H1 (cell line): Measurements from ENCODE around the gene TSPAN3. TPM values are rescaled to one million over a fixed set of nuclear protein-coding genes. Genes with fewer than 3 reads are reported as not detected.

ENCODE experiments used
- CTCF ChIA-PET: fragments of 300-600 bp; sonication (Branson Sonifier 250); formaldehyde crosslinking; loops from one replicate; lab custom pipeline; 2021; ENCODE audit not compliant: partially characterized antibody; lab: Charles Lee
- POLR2A ChIA-PET: fragments of 300-600 bp; sonication (Branson Sonifier 250); formaldehyde crosslinking; loops from one replicate; lab custom pipeline; 2021; ENCODE audit warnings: inconsistent platforms; ENCODE audit not compliant: partially characterized antibody; lab: Charles Lee
- DNase-seq, 2 experiments: peaks; one replicate each; pipeline versions ENCODE4 v3.0.0 to v3.0.0-alpha.2; 2010 to 2022; ENCODE audit warnings: low spot score in 2 of 2, low read depth in 1 of 2, mixed read lengths in 1 of 2
- FAIRE-seq: peaks from 2 replicates; lab custom pipeline; 2011; peaks lifted over from hg19 to GRCh38; lab: Jason Lieb, UNC
- H2AFZ ChIP-seq: 2 replicates; pipeline ENCODE4 v1.8.1; 2012; ENCODE audit warnings: low read length, inconsistent platforms
- H2AK5ac ChIP-seq: 2 replicates; pipeline ENCODE4 v1.6.1; 2013; ENCODE audit warnings: low read depth, low read length
- H2BK120ac ChIP-seq: replicated peaks from 2 replicates; pipeline ENCODE3; 2013; ENCODE audit warnings: low read depth, low read length, inconsistent platforms
- H2BK12ac ChIP-seq: 2 replicates; pipeline ENCODE4 v1.6.1; 2013; ENCODE audit warnings: low read depth, low read length
- H2BK15ac ChIP-seq: 2 replicates; pipeline ENCODE4 v1.6.1; 2013; ENCODE audit warnings: low read length
- H2BK20ac ChIP-seq: 2 replicates; pipeline ENCODE4 v1.6.1; 2013; ENCODE audit warnings: low read length
- H2BK5ac ChIP-seq: 2 replicates; pipeline ENCODE4 v1.6.1; 2013; ENCODE audit warnings: low read depth, low read length
- H3K14ac ChIP-seq: 2 replicates; pipeline ENCODE4 v1.6.1; 2013; ENCODE audit warnings: inconsistent platforms; ENCODE audit not compliant: insufficient read length
- H3K18ac ChIP-seq: 2 replicates; pipeline ENCODE4 v1.6.1; 2013; ENCODE audit warnings: low read length; ENCODE audit errors: extremely low read depth
- H3K23ac ChIP-seq: 2 replicates; pipeline ENCODE4 v1.6.1; 2013; ENCODE audit warnings: inconsistent platforms; ENCODE audit not compliant: insufficient read length
- H3K23me2 ChIP-seq: 2 replicates; pipeline ENCODE4 v1.6.1; 2013; ENCODE audit warnings: low read depth, low read length
- H3K27ac ChIP-seq: 2 replicates; pipeline ENCODE4 v1.6.1; 2011; ENCODE audit warnings: low read depth, low read length, inconsistent platforms
- H3K27me3 ChIP-seq, 4 experiments: replicated peaks in 1 of 4; 1 replicate in 1 of 4; 2 replicates in 3 of 4; pipeline versions ENCODE4 v1.6.1 to v1.8.1; 2011 to 2013; ENCODE audit warnings: low read length in 3 of 4, mild to moderate bottlenecking in 3 of 4, inconsistent platforms in 2 of 4, mixed read lengths in 2 of 4, moderate library complexity in 1 of 4; ENCODE audit not compliant: control insufficient read depth in 3 of 4, insufficient read depth in 3 of 4; ENCODE audit errors: extremely low read depth in 1 of 4
- H3K36me3 ChIP-seq, 4 experiments: 2 replicates each; pipeline versions ENCODE4 v1.6.1 to v1.8.1; 2011 to 2013; ENCODE audit warnings: mild to moderate bottlenecking in 4 of 4, low read length in 3 of 4, moderate library complexity in 2 of 4, control low read depth in 1 of 4, inconsistent platforms in 1 of 4; ENCODE audit not compliant: insufficient read depth in 4 of 4, control insufficient read depth in 2 of 4
- H3K4ac ChIP-seq: replicated peaks from 2 replicates; pipeline ENCODE3; 2013; ENCODE audit warnings: low read length, low read depth, mixed read lengths, inconsistent platforms; ENCODE audit not compliant: insufficient read length
- H3K4me1 ChIP-seq, 4 experiments: replicated peaks in 1 of 4; 1 replicate in 1 of 4; 2 replicates in 3 of 4; pipeline versions ENCODE4 v1.6.1 to v1.8.1; 2011 to 2013; ENCODE audit warnings: low read length in 3 of 4, inconsistent platforms in 2 of 4, mixed read lengths in 1 of 4; ENCODE audit not compliant: insufficient read depth in 4 of 4, control insufficient read depth in 3 of 4
- H3K4me2 ChIP-seq, 2 experiments: 2 replicates each; pipeline versions ENCODE4 v1.6.1 to v1.8.1; 2011 to 2013; ENCODE audit warnings: low read depth in 2 of 2, low read length in 2 of 2, control low read depth in 1 of 2, inconsistent platforms in 1 of 2, mild to moderate bottlenecking in 1 of 2; ENCODE audit not compliant: insufficient read depth in 1 of 2
- H3K4me3 ChIP-seq, 4 experiments: fragments of 200-600, 300-600 bp in 1 of 4; sonication (generic), shearing (Covaris generic), sonication (Bioruptor Twin) in 1 of 4; 2 replicates each; pipeline versions ENCODE4 v1.5.1 to v1.8.1; 2011 to 2016; ENCODE audit warnings: low read length in 4 of 4, low read depth in 3 of 4, control low read depth in 2 of 4, inconsistent platforms in 2 of 4, mild to moderate bottlenecking in 2 of 4, mixed read lengths in 1 of 4, moderate library complexity in 1 of 4; ENCODE audit not compliant: insufficient read depth in 2 of 4; ENCODE audit errors: extremely low read depth in 1 of 4
- H3K56ac ChIP-seq: replicated peaks from 2 replicates; pipeline ENCODE3; 2013; ENCODE audit warnings: low read depth, mild to moderate bottlenecking, mixed read lengths, low read length, inconsistent platforms; ENCODE audit not compliant: insufficient read length
- H3K79me1 ChIP-seq: 2 replicates; pipeline ENCODE4 v1.6.1; 2013; ENCODE audit warnings: low read depth, low read length, control low read depth
- H3K79me2 ChIP-seq, 2 experiments: 2 replicates each; pipeline versions ENCODE4 v1.6.1 to v1.8.1; 2012 to 2013; ENCODE audit warnings: low read length in 2 of 2, mild to moderate bottlenecking in 2 of 2, inconsistent platforms in 1 of 2; ENCODE audit not compliant: insufficient read depth in 2 of 2, control insufficient read depth in 1 of 2
- H3K9ac ChIP-seq, 4 experiments: replicated peaks in 1 of 4; 1 replicate in 1 of 4; 2 replicates in 3 of 4; pipeline versions ENCODE4 v1.6.1 to v1.8.1; 2011 to 2013; ENCODE audit warnings: low read depth in 3 of 4, low read length in 3 of 4, control low read depth in 2 of 4, mild to moderate bottlenecking in 2 of 4, moderate library complexity in 2 of 4, inconsistent platforms in 1 of 4; ENCODE audit errors: extremely low read depth in 1 of 4
- H3K9me3 ChIP-seq, 2 experiments: 2 replicates each; pipeline versions ENCODE4 v1.6.1 to v1.8.1; 2012 to 2013; ENCODE audit warnings: mild to moderate bottlenecking in 2 of 2, moderate library complexity in 2 of 2, control low read depth in 1 of 2, inconsistent platforms in 1 of 2, low read depth in 1 of 2, low read length in 1 of 2, mixed read lengths in 1 of 2; ENCODE audit not compliant: insufficient read depth in 2 of 2
- H4K20me1 ChIP-seq, 2 experiments: replicated peaks in 1 of 2; 2 replicates each; pipeline versions ENCODE3 to v1.8.1; 2011 to 2013; ENCODE audit warnings: inconsistent platforms in 2 of 2, low read length in 2 of 2, mild to moderate bottlenecking in 1 of 2; ENCODE audit not compliant: insufficient read depth in 2 of 2, control insufficient read depth in 1 of 2
- H4K5ac ChIP-seq: 2 replicates; pipeline ENCODE4 v1.6.1; 2013; ENCODE audit warnings: low read length, low read depth, mixed read lengths, inconsistent platforms; ENCODE audit not compliant: insufficient read length
- H4K8ac ChIP-seq: 2 replicates; pipeline ENCODE4 v1.8.0; 2013; ENCODE audit warnings: mild to moderate bottlenecking, moderate library complexity, low read length, inconsistent platforms; ENCODE audit not compliant: insufficient read depth; ENCODE audit errors: extremely low read depth
- H4K91ac ChIP-seq: replicated peaks from 2 replicates; pipeline ENCODE3; 2013; ENCODE audit warnings: low read length, mixed read lengths, inconsistent platforms; ENCODE audit not compliant: insufficient read length
- CREB1 ChIP-seq: IDR thresholded peaks from 2 replicates; pipeline ENCODE4 v1.6.1; 2012; ENCODE audit warnings: inconsistent platforms
- KDM1A ChIP-seq: fragments of 200-600, 300-600 bp; sonication (generic); IDR thresholded peaks from 2 replicates; pipeline ENCODE4 v1.7.1; 2016; ENCODE audit warnings: mild to moderate bottlenecking, low read length, borderline replicate concordance
- MAX ChIP-seq: IDR thresholded peaks from 2 replicates; pipeline ENCODE4 v1.6.1; 2012; ENCODE audit warnings: inconsistent platforms
- POLR2A ChIP-seq, 2 experiments: IDR thresholded peaks; 1 replicate in 1 of 2; 2 replicates in 1 of 2; pipeline ENCODE4 v1.6.1; 2011; ENCODE audit warnings: low read depth in 2 of 2, low read length in 2 of 2, mild to moderate bottlenecking in 2 of 2; ENCODE audit errors: control extremely low read depth in 1 of 2
- RAD21 ChIP-seq, 2 experiments: IDR thresholded peaks in 1 of 2; conservative IDR thresholded peaks in 1 of 2; 2 replicates each; pipeline ENCODE4 v1.6.1; 2011; ENCODE audit warnings: low read depth in 2 of 2, low read length in 2 of 2, improper control_type of control experiment in 1 of 2, inconsistent platforms in 1 of 2, mild to moderate bottlenecking in 1 of 2, moderate library complexity in 1 of 2
- SP4 ChIP-seq: IDR thresholded peaks from 2 replicates; pipeline ENCODE4 v1.6.1; 2012; ENCODE audit warnings: low read length, inconsistent platforms
- YY1 ChIP-seq: IDR thresholded peaks from 2 replicates; pipeline ENCODE4 v1.6.1; 2011; ENCODE audit warnings: low read depth, mild to moderate bottlenecking, low read length
- WGBS, 2 experiments: shearing (Covaris generic) in 1 of 2; methylation state at CpG; one replicate each; pipeline versions ENCODE4 v1.1.6 to v1.1.7; 2013 to 2015; ENCODE audit warnings: low lambda C conversion rate in 2 of 2, mixed read lengths in 2 of 2, inconsistent platforms in 1 of 2, low coverage in 1 of 2, missing lambda C conversion rate in 1 of 2; ENCODE audit not compliant: insufficient replicate concordance in 2 of 2, insufficient coverage in 1 of 2, insufficient read length in 1 of 2; ENCODE audit errors: extremely low coverage in 1 of 2, missing lambda C conversion rate in 1 of 2; 5-methylcytosine and 5-hydroxymethylcytosine counted together
- polyA plus RNA-seq, 7 experiments: library from polyadenylated mRNA; depleted of rRNA in 3 of 7; stranded (reverse) in 5 of 7; unstranded in 2 of 7; fragments of >200 nt in 5 of 7; fragments of 200-250 nt in 2 of 7; gene quantifications; 1 replicate in 5 of 7; 2 replicates in 1 of 7; 4 replicates in 1 of 7; pipeline versions ENCODE4 v1.2.1 to v1.2.3, GENCODE V29; 2011 to 2013; ENCODE audit warnings: missing spikeins in 2 of 7, mixed read lengths in 2 of 7
- total RNA-seq: library from RNA; stranded (reverse); fragmentation: NEBNext Ultra II Directional; extraction: Animal tissue kit (Norgen Biotek cat#: 25700); gene quantifications from 2 replicates; pipeline ENCODE4 v1.2.1, GENCODE V29; 2021
- TF ChIP-seq, protein P1 (sequence below), 3 experiments: IDR thresholded peaks; 1 replicate in 2 of 3; 2 replicates in 1 of 3; pipeline versions ENCODE4 v1.5.1 to v1.6.1; 2011; ENCODE audit warnings: low read length in 3 of 3, mild to moderate bottlenecking in 3 of 3, inconsistent platforms in 2 of 3, low read depth in 1 of 3, moderate library complexity in 1 of 3; ENCODE audit not compliant: insufficient read depth in 1 of 3; ENCODE audit errors: control extremely low read depth in 1 of 3

The TSPAN3 gene
- total and polyA plus RNA-seq, 2 of the 8 experiments (the other 6 are each of a cell fraction or from before 2014, with no cell fraction given): 107 to 238 TPM

DNA sequence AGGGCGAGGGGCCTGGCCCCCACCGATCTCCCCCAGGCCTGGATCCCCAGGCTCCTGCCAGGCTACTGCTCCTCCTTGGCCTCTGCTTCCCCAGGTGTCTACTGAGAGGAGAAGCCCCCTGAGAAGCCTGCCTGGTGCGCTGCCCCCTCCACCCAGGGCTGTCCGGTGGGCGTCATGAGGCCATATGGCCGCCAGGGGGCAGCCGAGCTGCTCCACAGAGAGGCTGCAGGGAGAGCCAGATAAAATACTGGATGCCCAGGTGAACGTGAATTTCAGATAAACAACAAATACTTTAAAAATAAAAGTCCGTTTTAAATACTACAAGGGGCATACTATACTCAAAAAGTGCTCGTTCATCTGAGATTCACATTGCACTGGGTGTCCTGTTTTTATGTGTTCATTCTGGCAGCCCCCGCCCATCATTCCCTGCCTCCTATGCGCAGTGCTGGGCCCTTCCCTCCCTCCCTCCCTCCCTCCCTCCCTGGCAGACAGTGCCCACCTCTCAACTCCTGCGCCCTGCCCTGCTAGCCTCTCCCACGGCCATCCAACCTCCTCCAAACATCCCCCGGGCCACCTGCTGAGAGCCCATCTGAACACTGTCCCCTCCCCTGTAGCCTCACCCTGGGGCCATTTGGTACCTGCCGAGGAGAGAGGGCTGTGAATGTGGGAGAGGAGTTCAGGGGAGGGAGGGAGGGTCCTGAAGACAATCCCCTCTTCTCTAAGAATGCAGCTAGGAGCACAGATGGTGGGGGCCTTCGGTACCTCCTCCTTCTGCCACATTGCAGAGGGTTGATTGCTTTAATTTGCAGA is 46.4 kb downstream of the TSPAN3 start:
- no peaks in the 10 kb centered on the region for H3K79me1 ChIP-seq
- H3K4me3 ChIP-seq: peak overlapping the region in 1 of 4 experiments; percentile 34; a peak in 1 of 8 replicates
- no peak overlapping the region for H2AK5ac ChIP-seq
- H3K9ac ChIP-seq: no peak overlapping the region
- peaks cover 0 to 13% (median 2%) of the 10 kb centered on the region in 4 experiments; a peak in 5 of 7 replicates for H3K4me1 ChIP-seq
- H4K91ac ChIP-seq: no peak overlapping the region
- H3K56ac ChIP-seq: no peak overlapping the region
- 29% methylated on average over 15 of the region's 17 CpGs; no CpG with 5 or more reads in 1 of the 2 experiments for WGBS, 2 experiments
- TF ChIP-seq MAX (no peak), SP4 (no peak), RAD21 (IDR thresholded peaks at IDR 0.05 in 1 of 2, conservative IDR thresholded peaks at IDR 0.05 in 1 of 2; ENCODE audit: low read depth in 2 of 2, low read length in 2 of 2) (peak; percentile 80 to 89), CREB1 (peak; percentile 67; the same call in 1 of the 2 replicates), KDM1A (0 out of 2 replicates have a peak, but pooled peaks have one; percentile 3), YY1 (no peak), POLR2A (IDR thresholded peaks at IDR 0.05; ENCODE audit: control extremely low read depth in 1 of 2, low read depth in 2 of 2, low read length in 2 of 2) (no peak)
- TF ChIP-seq, protein P1, sequence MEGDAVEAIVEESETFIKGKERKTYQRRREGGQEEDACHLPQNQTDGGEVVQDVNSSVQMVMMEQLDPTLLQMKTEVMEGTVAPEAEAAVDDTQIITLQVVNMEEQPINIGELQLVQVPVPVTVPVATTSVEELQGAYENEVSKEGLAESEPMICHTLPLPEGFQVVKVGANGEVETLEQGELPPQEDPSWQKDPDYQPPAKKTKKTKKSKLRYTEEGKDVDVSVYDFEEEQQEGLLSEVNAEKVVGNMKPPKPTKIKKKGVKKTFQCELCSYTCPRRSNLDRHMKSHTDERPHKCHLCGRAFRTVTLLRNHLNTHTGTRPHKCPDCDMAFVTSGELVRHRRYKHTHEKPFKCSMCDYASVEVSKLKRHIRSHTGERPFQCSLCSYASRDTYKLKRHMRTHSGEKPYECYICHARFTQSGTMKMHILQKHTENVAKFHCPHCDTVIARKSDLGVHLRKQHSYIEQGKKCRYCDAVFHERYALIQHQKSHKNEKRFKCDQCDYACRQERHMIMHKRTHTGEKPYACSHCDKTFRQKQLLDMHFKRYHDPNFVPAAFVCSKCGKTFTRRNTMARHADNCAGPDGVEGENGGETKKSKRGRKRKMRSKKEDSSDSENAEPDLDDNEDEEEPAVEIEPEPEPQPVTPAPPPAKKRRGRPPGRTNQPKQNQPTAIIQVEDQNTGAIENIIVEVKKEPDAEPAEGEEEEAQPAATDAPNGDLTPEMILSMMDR (IDR thresholded peaks at IDR 0.05; ENCODE audit: control extremely low read depth in 1 of 3, insufficient read depth in 1 of 3, low read depth in 1 of 3, low read length in 3 of 3): peak in 2 of 3 experiments; percentile 85 to 87; a peak in 3 of 4 replicates
- H3K18ac ChIP-seq: no peak overlapping the region
- no peaks in the 10 kb centered on the region for H4K20me1 ChIP-seq
- H4K8ac ChIP-seq: no peak overlapping the region
- peak overlapping the region in 1 of 2 experiments; percentile 47; a peak in 2 of 4 replicates for H3K4me2 ChIP-seq
- no peak overlapping the region for H2BK15ac ChIP-seq
- FAIRE-seq: no peak
- H4K5ac ChIP-seq: no peak overlapping the region
- H2AFZ ChIP-seq: 0 out of 2 replicates have a peak overlapping the region, but pooled peaks have one; percentile 76
- ChIA-PET POLR2A (interaction anchor here (0.7 to 1.1 kb wide), 3 partner anchors 8 to 16 kb away, joined by 3 read pairs; no protein-coding TSS in a partner anchor), CTCF (interaction anchor here (0.6 to 5.8 kb wide), 18 partner anchors 11 to 568 kb away, joined by 3 to 77 read pairs (median 6); partner anchors contain the start of gene PSTPIP1)
- DNase-seq: peak in 1 of 2 experiments; percentile 96
- H3K23ac ChIP-seq: no peak overlapping the region
- peaks cover 0 to 7% (median 0%) of the 10 kb centered on the region in 4 experiments; a peak in 3 of 7 replicates for H3K27me3 ChIP-seq
- H3K23me2 ChIP-seq: peaks cover 4% of the 10 kb centered on the region; the same call in 1 of the 2 replicates
- no peak overlapping the region for H3K27ac ChIP-seq
- no peaks in the 10 kb centered on the region for H3K79me2 ChIP-seq
- H3K36me3 ChIP-seq: no peaks in the 10 kb centered on the region
- no peak overlapping the region for H2BK120ac ChIP-seq
- H3K14ac ChIP-seq: no peak overlapping the region
- no peak overlapping the region for H2BK20ac ChIP-seq
- no peak overlapping the region for H2BK5ac ChIP-seq
- no peak overlapping the region for H3K4ac ChIP-seq
- H2BK12ac ChIP-seq: no peak overlapping the region
- H3K9me3 ChIP-seq: no peaks in the 10 kb centered on the region
